HepG2 (cell line): ENCODE data around the gene PAXX. TPM values are rescaled to one million over a fixed set of nuclear protein-coding genes. Genes with fewer than 3 reads are reported as not detected.

ENCODE experiments used
- AKAP8 ChIP-seq: sonication (generic); formaldehyde crosslinking; IDR thresholded peaks from 2 replicates; pipeline ENCODE4 v1.5.1; 2020; ENCODE audit warnings: mild to moderate bottlenecking, missing genetic modification reagents
- GABPB1 ChIP-seq: IDR thresholded peaks from 2 replicates; pipeline ENCODE4 v1.6.1; 2016; ENCODE audit warnings: mild to moderate bottlenecking, missing genetic modification reagents, moderate library complexity, missing compliant biosample characterization
- KMT2B ChIP-seq: IDR thresholded peaks from 2 replicates; pipeline ENCODE4 v1.6.1; 2016; ENCODE audit warnings: missing genetic modification reagents, missing compliant biosample characterization
- MNT ChIP-seq: fragments of 450-650 bp; IDR thresholded peaks from 2 replicates; pipeline ENCODE4 v1.6.1; 2016
- MTF2 ChIP-seq: sonication (generic); formaldehyde crosslinking; IDR thresholded peaks from 2 replicates; pipeline ENCODE4 v1.5.0; 2020; ENCODE audit warnings: missing genetic modification reagents, borderline replicate concordance
- RBAK ChIP-seq: sonication (generic); formaldehyde crosslinking; IDR thresholded peaks from 2 replicates; pipeline ENCODE4 v1.5.1; 2020; ENCODE audit warnings: mild to moderate bottlenecking, missing genetic modification reagents
- REST ChIP-seq, 2 experiments: IDR thresholded peaks; 2 replicates each; pipeline ENCODE4 v1.6.1; 2011 to 2012; ENCODE audit warnings: low read length in 2 of 2, borderline replicate concordance in 1 of 2, low read depth in 1 of 2, mild to moderate bottlenecking in 1 of 2, moderate library complexity in 1 of 2
- SOX13 ChIP-seq, 3 experiments: fragments of 450-650 bp in 1 of 3; sonication (generic) in 1 of 3; formaldehyde crosslinking in 1 of 3; IDR thresholded peaks in 2 of 3; conservative IDR thresholded peaks in 1 of 3; 2 replicates each; pipeline versions ENCODE4 v1.5.0 to v1.6.1; 2016 to 2020; ENCODE audit warnings: antibody characterized with exemption in 1 of 3, mild to moderate bottlenecking in 1 of 3, missing compliant biosample characterization in 1 of 3, missing genetic modification reagents in 1 of 3, moderate library complexity in 1 of 3
- TBX2 ChIP-seq: sonication (generic); formaldehyde crosslinking; IDR thresholded peaks from 2 replicates; pipeline ENCODE4 v1.5.0; 2020; ENCODE audit warnings: missing genetic modification reagents, mild to moderate bottlenecking, borderline replicate concordance
- TEAD3 ChIP-seq: optimal IDR thresholded peaks from 2 replicates; pipeline ENCODE3; 2016; ENCODE audit warnings: borderline replicate concordance
- THYN1 ChIP-seq: sonication (generic); formaldehyde crosslinking; IDR thresholded peaks from 2 replicates; pipeline ENCODE4 v1.8.1; 2023; ENCODE audit warnings: low read depth, mild to moderate bottlenecking, moderate library complexity, missing genetic modification reagents, borderline replicate concordance
- USF2 ChIP-seq, 2 experiments: sonication (generic) in 1 of 2; formaldehyde crosslinking in 1 of 2; IDR thresholded peaks; 2 replicates each; pipeline versions ENCODE4 v1.5.1 to v1.6.1; 2011 to 2020; ENCODE audit warnings: borderline replicate concordance in 1 of 2, low read depth in 1 of 2, low read length in 1 of 2, mild to moderate bottlenecking in 1 of 2, missing genetic modification reagents in 1 of 2, moderate library complexity in 1 of 2
- ZBTB7B ChIP-seq: sonication (generic); formaldehyde crosslinking; IDR thresholded peaks from 2 replicates; pipeline ENCODE4 v1.4.0; 2020; ENCODE audit warnings: missing genetic modification reagents
- ZNF740 ChIP-seq: sonication (generic); formaldehyde crosslinking; IDR thresholded peaks from 2 replicates; pipeline ENCODE4 v1.4.0; 2020; ENCODE audit warnings: missing genetic modification reagents
- polyA plus RNA-seq, 8 experiments: library from polyadenylated mRNA; depleted of rRNA in 3 of 8; stranded (reverse) in 7 of 8; unstranded in 1 of 8; fragments of >200 nt; fragmentation: Illumina TruSeq in 4 of 8; extraction: Trizol in 4 of 8; gene quantifications; 2 replicates each; pipeline versions ENCODE4 v1.2.1 to v1.2.3, GENCODE V29; 2011 to 2016; ENCODE audit warnings: low read depth in 4 of 8, missing spikeins in 1 of 8, mixed read lengths in 1 of 8; ENCODE audit not compliant: insufficient read depth in 1 of 8
- total RNA-seq, 5 experiments: library from RNA; depleted of rRNA; stranded (reverse); fragments of >200 nt; fragmentation: Illumina TruSeq; extraction: Trizol; gene quantifications; 2 replicates each; pipeline ENCODE4 v1.2.3, GENCODE V29; 2016; ENCODE audit warnings: low read depth in 1 of 5
- TF ChIP-seq, protein P1 (sequence below): sonication (generic); formaldehyde crosslinking; IDR thresholded peaks from 2 replicates; pipeline ENCODE4 v1.8.1; 2023; ENCODE audit warnings: mild to moderate bottlenecking, moderate library complexity, missing genetic modification reagents

PAXX gene
- total and polyA plus RNA-seq, 2 of the 13 experiments (the other 11 are each of a cell fraction or from before 2014, with no cell fraction given), result 14.0 to 31.9 TPM

GRCh38 chr9:136949817-136950655 is 42.2 kb upstream of the PAXX start (continued):
- TF ChIP-seq ZNF740 (CRISPR knock-in tag) (peak; percentile 88; the same call in 1 of the 2 replicates), RBAK (peak; percentile 52; the same call in 1 of the 2 replicates), REST (IDR thresholded peaks at IDR 0.05; ENCODE audit: borderline replicate concordance in 1 of 2, low read depth in 1 of 2, low read length in 2 of 2) (no peak), SOX13 (IDR thresholded peaks at IDR 0.05) (no peak), SOX13 (CRISPR knock-in tag; conservative IDR thresholded peaks at IDR 0.05 in 1 of 2, IDR thresholded peaks at IDR 0.05 in 1 of 2) (peak in 1 of 2 experiments; percentile 64; a peak in 1 of 4 replicates), MTF2 (peak; percentile 71; the same call in 1 of the 2 replicates), KMT2B (CRISPR knock-in tag) (peak; percentile 32; the same call in 1 of the 2 replicates), MNT (peak; percentile 51; the same call in 1 of the 2 replicates), THYN1 (CRISPR knock-in tag) (no peak), USF2 (IDR thresholded peaks at IDR 0.05; ENCODE audit: low read depth, low read length) (peak; percentile 94), USF2 (CRISPR knock-in tag; IDR thresholded peaks at IDR 0.05; ENCODE audit: borderline replicate concordance) (peak; percentile 98; the same call in 1 of the 2 replicates), AKAP8 (CRISPR knock-in tag) (no peak; the same call in 1 of the 2 replicates), ZBTB7B (CRISPR knock-in tag) (peak; percentile 82; the same call in 1 of the 2 replicates), TEAD3 (CRISPR knock-in tag) (peak; percentile 45), TBX2 (CRISPR knock-in tag) (peak; percentile 88), GABPB1 (CRISPR knock-in tag) (peak; percentile 76)
- TF ChIP-seq, protein P1, sequence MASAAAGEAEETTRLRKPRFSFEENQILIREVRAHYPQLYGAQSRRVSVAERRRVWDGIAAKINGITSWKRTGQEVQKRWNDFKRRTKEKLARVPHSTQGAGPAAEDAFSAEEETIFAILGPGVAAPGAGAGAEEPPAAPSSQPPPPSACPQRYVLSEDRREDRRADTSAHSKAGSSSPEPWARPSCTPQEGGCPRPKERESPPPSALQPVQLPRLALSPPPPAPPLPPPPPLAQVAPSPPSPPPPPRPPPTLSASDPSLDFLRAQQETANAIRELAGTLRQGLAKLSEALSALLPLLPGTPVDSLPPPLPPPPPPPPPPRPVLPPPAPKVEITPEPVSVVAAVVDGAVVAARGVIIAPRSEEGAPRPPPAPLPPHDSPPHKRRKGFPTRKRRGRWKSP, result peak; percentile 71; the same call in 1 of the 2 replicates
